T follicular helper cell (primary cell): Measurements from ENCODE around the gene ACOT2.
"Not testable (repeated sequence)": the region's sequence is repeated elsewhere in the genome, so short reads cannot be mapped to it uniquely, and the experiment has no call there.

Source experiments
- DNase-seq: peaks from one replicate; pipeline ENCODE4 v3.0.0-alpha.2; 2020; ENCODE audit warnings: low read depth
- total RNA-seq, 2 experiments: gene quantifications; one replicate each; lab custom pipeline; 2026; lab: John Stamatoyannopoulos, UW

Gene ACOT2
- total RNA-seq, result 3.7 to 6.4 reads per million in 2 experiments

GRCh38 chr14:73569185-73569958 lies at the start of gene ACOT2:
TSS of gene ACOT2 (plus strand) at chr14:73569213. CDS start at chr14:73569241, 28 bp downstream.
- peak; percentile 42 for DNase-seq

GRCh38 chr14:73521229-73521628 lies 47.8 kb upstream of the ACOT2 start:
- no peak for DNase-seq

GRCh38 chr14:73524493-73524892 lies 44.5 kb upstream of the ACOT2 start:
- no peak for DNase-seq

GRCh38 chr14:73526036-73526984 lies 42.7 kb upstream of the ACOT2 start:
- no peak for DNase-seq

GRCh38 chr14:73529356-73529755 lies 39.7 kb upstream of the ACOT2 start:
- DNase-seq, result not testable (repeated sequence)

- not testable (repeated sequence) for DNase-seq
These were observed 37.0 kb upstream of the ACOT2 start for GRCh38 chr14:73531971-73532370.

GRCh38 chr14:73537244-73538045 lies 31.6 kb upstream of the ACOT2 start:
- DNase-seq, result not testable (repeated sequence)

GRCh38 chr14:73539017-73539416 lies 30.0 kb upstream of the ACOT2 start:
- not testable (repeated sequence) for DNase-seq

- not testable (repeated sequence) for DNase-seq
These were observed 26.1 kb upstream of the ACOT2 start for GRCh38 chr14:73542961-73543360.

- DNase-seq, result not testable (repeated sequence)
These were observed 23.7 kb upstream of the ACOT2 start for GRCh38 chr14:73545353-73545752.

- DNase-seq, result not testable (repeated sequence)
These were observed 19.9 kb upstream of the ACOT2 start for GRCh38 chr14:73549097-73549496.

GRCh38 chr14:73549889-73550524 lies 19.0 kb upstream of the ACOT2 start:
- DNase-seq, result not testable (repeated sequence)

- DNase-seq, result no peak
These were observed 15.2 kb upstream of the ACOT2 start for GRCh38 chr14:73553845-73554244.

GRCh38 chr14:73557201-73557600 lies 11.8 kb upstream of the ACOT2 start:
- DNase-seq, result not testable (repeated sequence)

GRCh38 chr14:73558238-73558637 lies 10.8 kb upstream of the ACOT2 start:
- DNase-seq, result not testable (repeated sequence)

GRCh38 chr14:73562256-73562655 lies 6.8 kb upstream of the ACOT2 start:
- DNase-seq, result not testable (repeated sequence)

GRCh38 chr14:73562696-73563095 lies 6.3 kb upstream of the ACOT2 start:
- not testable (repeated sequence) for DNase-seq

- DNase-seq, result not testable (repeated sequence)
These were observed 2.6 kb upstream of the ACOT2 start for GRCh38 chr14:73566431-73566830.

- DNase-seq, result not testable (repeated sequence)
These were observed 2.1 kb upstream of the ACOT2 start for GRCh38 chr14:73566935-73567334.

- no peak for DNase-seq
These were observed 1.7 kb upstream of the ACOT2 start for GRCh38 chr14:73567358-73567757.
